CD14-positive monocyte (primary cell): Measurements from ENCODE around the gene ATAD2B. TPM values are rescaled to one million over a fixed set of nuclear protein-coding genes. Genes with fewer than 3 reads are reported as not detected.

Source experiments
- DNase-seq, 3 donors: peaks; one replicate each; pipeline ENCODE4 v3.0.0-alpha.2; 2011 to 2022
- H2AFZ ChIP-seq: 2 replicates; pipeline ENCODE4 v1.6.0; 2012; ENCODE audit warnings: mild to moderate bottlenecking, low read depth, low read length, inconsistent platforms; ENCODE audit not compliant: insufficient read depth, poor library complexity, severe bottlenecking
- H3K27ac ChIP-seq, 2 donors: 1 replicate in 1 of 2; 2 replicates in 1 of 2; pipeline ENCODE4 v1.5.1; 2012 to 2013; ENCODE audit warnings: low read length in 2 of 2, control low read depth in 1 of 2, inconsistent platforms in 1 of 2, low read depth in 1 of 2, mild to moderate bottlenecking in 1 of 2
- H3K27me3 ChIP-seq, 2 donors: one replicate each; pipeline versions ENCODE4 v1.6.0 to v1.6.1; 2011 to 2013; ENCODE audit warnings: low read length in 2 of 2; ENCODE audit not compliant: control insufficient read depth in 2 of 2, insufficient read depth in 2 of 2
- H3K36me3 ChIP-seq, 2 donors: replicated peaks in 1 of 2; 1 replicate in 1 of 2; 2 replicates in 1 of 2; pipeline versions ENCODE4 v1.5.1 to v1.6.1; 2012 to 2013; ENCODE audit warnings: low read length in 2 of 2, control low read depth in 1 of 2, inconsistent platforms in 1 of 2, mild to moderate bottlenecking in 1 of 2; ENCODE audit not compliant: insufficient read depth in 2 of 2, control insufficient read depth in 1 of 2
- H3K4me1 ChIP-seq, 2 donors: 1 replicate in 1 of 2; 2 replicates in 1 of 2; pipeline versions ENCODE4 v1.5.1 to v1.6.1; 2012 to 2013; ENCODE audit warnings: low read length in 2 of 2, control low read depth in 1 of 2, inconsistent platforms in 1 of 2, mild to moderate bottlenecking in 1 of 2, moderate library complexity in 1 of 2; ENCODE audit not compliant: insufficient read depth in 2 of 2, control insufficient read depth in 1 of 2
- H3K4me2 ChIP-seq: replicated peaks from 2 replicates; pipeline ENCODE3; 2012; ENCODE audit warnings: low read length, moderate library complexity, mild to moderate bottlenecking; ENCODE audit not compliant: poor library complexity, severe bottlenecking; ENCODE audit errors: extremely low read depth
- H3K4me3 ChIP-seq, 3 experiments: fragments of 200-600 bp in 1 of 3; sonication (generic) in 1 of 3; replicated peaks in 1 of 3; 1 replicate in 2 of 3; 2 replicates in 1 of 3; pipeline ENCODE4 v1.5.1; 2011 to 2013; ENCODE audit warnings: low read length in 3 of 3, mild to moderate bottlenecking in 3 of 3, control low read depth in 2 of 3, low read depth in 2 of 3, inconsistent platforms in 1 of 3, moderate library complexity in 1 of 3
- H3K79me2 ChIP-seq: 2 replicates; pipeline ENCODE4 v1.6.0; 2012; ENCODE audit warnings: mild to moderate bottlenecking, control low read depth, inconsistent platforms, low read length, moderate library complexity; ENCODE audit not compliant: insufficient read depth
- H3K9ac ChIP-seq: 2 replicates; pipeline ENCODE4 v1.6.0; 2017; ENCODE audit warnings: low read length, mild to moderate bottlenecking; ENCODE audit not compliant: insufficient read depth, poor library complexity, severe bottlenecking
- H3K9me3 ChIP-seq, 2 donors: replicated peaks in 1 of 2; 1 replicate in 1 of 2; 2 replicates in 1 of 2; pipeline versions ENCODE4 v1.5.1 to v1.6.1; 2012 to 2013; ENCODE audit warnings: low read length in 2 of 2, control low read depth in 1 of 2; ENCODE audit not compliant: control insufficient read depth in 1 of 2, insufficient read depth in 1 of 2
- H4K20me1 ChIP-seq: 2 replicates; pipeline ENCODE4 v1.6.0; 2012; ENCODE audit warnings: mild to moderate bottlenecking, low read length, control low read depth, moderate library complexity; ENCODE audit not compliant: insufficient read depth
- H3K27ac Mint-ChIP-seq, 7 donors: one replicate each; pipeline ENCODE4 v1.8.0; 2020; ENCODE audit warnings: mild to moderate bottlenecking in 7 of 7, mixed read lengths in 7 of 7, moderate library complexity in 6 of 7, inconsistent platforms in 2 of 7
- H3K27me3 Mint-ChIP-seq, 3 donors: one replicate each; pipeline ENCODE4 v1.8.0; 2021 to 2022; ENCODE audit warnings: low read depth in 3 of 3, mild to moderate bottlenecking in 3 of 3, mixed read lengths in 3 of 3, moderate library complexity in 3 of 3, inconsistent platforms in 1 of 3
- H3K36me3 Mint-ChIP-seq, 2 donors: one replicate each; pipeline ENCODE4 v1.8.0; 2020; ENCODE audit warnings: mixed read lengths in 2 of 2, inconsistent platforms in 1 of 2, mild to moderate bottlenecking in 1 of 2
- H3K4me1 Mint-ChIP-seq: one replicate; pipeline ENCODE4 v1.8.0; 2020; ENCODE audit warnings: mild to moderate bottlenecking, mixed read lengths
- H3K4me3 Mint-ChIP-seq, 2 donors: one replicate each; pipeline ENCODE4 v1.8.0; 2020; ENCODE audit warnings: mild to moderate bottlenecking in 2 of 2, mixed read lengths in 2 of 2, moderate library complexity in 1 of 2
- H3K9me3 Mint-ChIP-seq, 7 donors: one replicate each; pipeline ENCODE4 v1.8.0; 2020 to 2022; ENCODE audit warnings: mixed read lengths in 7 of 7, mild to moderate bottlenecking in 6 of 7, moderate library complexity in 6 of 7, inconsistent platforms in 2 of 7
- WGBS: methylation state at CpG from one replicate; pipeline ENCODE4 v1.1.5; 2013; ENCODE audit warnings: missing lambda C conversion rate; ENCODE audit not compliant: insufficient coverage; 5-methylcytosine and 5-hydroxymethylcytosine counted together
- intact Hi-C, 2 donors: fragments of 100-400 bp; cut with micrococcal nuclease; formaldehyde crosslinking; loops; one replicate each; pipeline versions ENCODE4 v1.15.0 to v1.15.1; 2023
- polyA plus RNA-seq, 3 donors: library from polyadenylated mRNA; depleted of rRNA in 1 of 3; unstranded in 2 of 3; stranded (reverse) in 1 of 3; fragments of 300-500 nt in 2 of 3; fragments of >200 nt in 1 of 3; fragmentation: Illumina TruSeq in 2 of 3; gene quantifications; 1 replicate in 2 of 3; 2 replicates in 1 of 3; pipeline ENCODE4 v1.2.3, GENCODE V29; 2012 to 2021
- TF ChIP-seq, protein P1 (sequence below): fragments of 200-600 bp; IDR thresholded peaks from one replicate; pipeline ENCODE4 v1.8.0; 2022; ENCODE audit warnings: antibody characterized with exemption, mild to moderate bottlenecking

The ATAD2B gene
- polyA plus RNA-seq, 3 donors = 4.9 to 12.1 (median 7.2) TPM

- TF ChIP-seq, protein P1, sequence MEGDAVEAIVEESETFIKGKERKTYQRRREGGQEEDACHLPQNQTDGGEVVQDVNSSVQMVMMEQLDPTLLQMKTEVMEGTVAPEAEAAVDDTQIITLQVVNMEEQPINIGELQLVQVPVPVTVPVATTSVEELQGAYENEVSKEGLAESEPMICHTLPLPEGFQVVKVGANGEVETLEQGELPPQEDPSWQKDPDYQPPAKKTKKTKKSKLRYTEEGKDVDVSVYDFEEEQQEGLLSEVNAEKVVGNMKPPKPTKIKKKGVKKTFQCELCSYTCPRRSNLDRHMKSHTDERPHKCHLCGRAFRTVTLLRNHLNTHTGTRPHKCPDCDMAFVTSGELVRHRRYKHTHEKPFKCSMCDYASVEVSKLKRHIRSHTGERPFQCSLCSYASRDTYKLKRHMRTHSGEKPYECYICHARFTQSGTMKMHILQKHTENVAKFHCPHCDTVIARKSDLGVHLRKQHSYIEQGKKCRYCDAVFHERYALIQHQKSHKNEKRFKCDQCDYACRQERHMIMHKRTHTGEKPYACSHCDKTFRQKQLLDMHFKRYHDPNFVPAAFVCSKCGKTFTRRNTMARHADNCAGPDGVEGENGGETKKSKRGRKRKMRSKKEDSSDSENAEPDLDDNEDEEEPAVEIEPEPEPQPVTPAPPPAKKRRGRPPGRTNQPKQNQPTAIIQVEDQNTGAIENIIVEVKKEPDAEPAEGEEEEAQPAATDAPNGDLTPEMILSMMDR = no peak
- DNase-seq = no peak
- Mint-ChIP-seq H3K27ac (no peak overlapping the region), H3K4me1 (peaks cover 4% of the 10 kb centered on the region), H3K9me3 (peaks cover 0 to 4% (median 0%) of the 10 kb centered on the region in 7 donors), H3K4me3 (no peak overlapping the region), H3K27me3 (no peaks in the 10 kb centered on the region), H3K36me3 (peaks cover 53 to 74% of the 10 kb centered on the region in 2 donors)
- Histone ChIP-seq H3K79me2 (no peaks in the 10 kb centered on the region), H2AFZ (no peak overlapping the region), H3K27me3 (no peaks in the 10 kb centered on the region), H3K4me2 (no peak overlapping the region), H3K9me3 (no peaks in the 10 kb centered on the region), H3K36me3 (peaks cover 64 to 93% of the 10 kb centered on the region in 2 donors), H3K9ac (no peak overlapping the region), H3K4me1 (peaks cover 1 to 2% of the 10 kb centered on the region in 2 donors), H4K20me1 (peaks cover 6% of the 10 kb centered on the region), H3K27ac (no peak overlapping the region), H3K4me3 (no peak overlapping the region)
- intact Hi-C loops = no loop called here
- no CpG with 5 or more reads among the region's 2 CpGs for WGBS
Observed at GRCh38 chr2:23777826-23778225, 149.1 kb downstream of the ATAD2B start.

DNA sequence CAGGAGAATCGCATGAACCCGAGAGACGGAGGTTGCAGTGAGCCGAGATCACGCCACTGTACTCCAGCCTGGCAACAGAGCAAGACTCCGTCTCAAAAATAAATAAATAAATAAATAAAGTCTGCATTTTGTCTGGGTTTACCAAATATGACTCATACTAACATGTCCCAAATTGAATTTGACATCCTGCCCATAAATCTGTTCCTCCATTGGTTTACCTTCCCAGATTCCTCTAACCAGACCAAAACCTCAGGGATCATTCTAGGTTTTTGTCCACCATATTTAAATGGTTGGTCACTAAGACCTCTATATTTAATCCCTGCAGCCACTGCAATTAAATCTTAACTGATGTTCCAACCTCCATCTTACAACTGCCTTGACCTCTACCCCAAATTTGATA, 150.9 kb downstream of the ATAD2B start:
- no peak overlapping the region for H3K4me3 Mint-ChIP-seq
- TF ChIP-seq, protein P1 = no peak
- peaks cover 53 to 71% of the 10 kb centered on the region in 2 donors for H3K36me3 Mint-ChIP-seq
- Histone ChIP-seq H3K79me2 (no peaks in the 10 kb centered on the region), H3K36me3 (peaks cover 54 to 87% of the 10 kb centered on the region in 2 donors), H2AFZ (no peak overlapping the region), H3K27ac (no peak overlapping the region), H3K27me3 (no peaks in the 10 kb centered on the region), H3K9me3 (no peaks in the 10 kb centered on the region), H3K4me1 (peaks cover 15 to 17% of the 10 kb centered on the region in 2 donors), H3K4me3 (no peak overlapping the region), H3K4me2 (no peak overlapping the region), H3K9ac (no peak overlapping the region), H4K20me1 (peaks cover 11% of the 10 kb centered on the region)
- H3K4me1 Mint-ChIP-seq = peaks cover 19% of the 10 kb centered on the region
- DNase-seq = no peak
- H3K9me3 Mint-ChIP-seq = peaks cover 0 to 4% (median 0%) of the 10 kb centered on the region in 7 donors
- H3K27ac Mint-ChIP-seq = peak overlapping the region in 1 of 7 donors; percentile 1
- H3K27me3 Mint-ChIP-seq = no peaks in the 10 kb centered on the region
- WGBS = no CpG with 5 or more reads among the region's 6 CpGs
- intact Hi-C loops = no loop called here
